HEK293 (cell line): ENCODE results near the gene EIF4G3.

Source experiments
- CTCF ChIP-seq: fragments of 450-650 bp; formaldehyde crosslinking; IDR thresholded peaks from 2 replicates; pipeline ENCODE4 v1.5.1; 2016; ENCODE audit warnings: missing biosample characterization, missing genetic modification characterization
- ZNF324 ChIP-seq: fragments of 450-650 bp; formaldehyde crosslinking; IDR thresholded peaks from 2 replicates; pipeline ENCODE4 v1.5.1; 2016; ENCODE audit warnings: missing biosample characterization, missing genetic modification characterization
- ZNF473 ChIP-seq: fragments of 450-650 bp; formaldehyde crosslinking; IDR thresholded peaks from 2 replicates; pipeline ENCODE4 v1.5.1; 2017; ENCODE audit warnings: missing biosample characterization, missing genetic modification characterization
- ZNF560 ChIP-seq: fragments of 450-650 bp; formaldehyde crosslinking; IDR thresholded peaks from 2 replicates; pipeline ENCODE4 v1.5.1; 2017; ENCODE audit warnings: missing biosample characterization, missing genetic modification characterization, borderline replicate concordance

- TF ChIP-seq ZNF324 (tag by site-specific recombination) (no peak), CTCF (no peak), ZNF473 (tag by site-specific recombination) (no peak), ZNF560 (tag by site-specific recombination) (no peak)
Observed at GRCh38 chr1:20947409-20947808, 229.3 kb downstream of the EIF4G3 start.
